Neuronal stem cell (in vitro differentiated cells): ENCODE measurements around the gene STX17.
A peak's percentile ranks its signal among the peaks of the same experiment; 100 is the strongest.

ENCODE experiments used
- DNase-seq: peaks from one replicate; pipeline ENCODE4 v3.0.0-alpha.2; 2013; ENCODE audit warnings: low spot score
- H2AFZ ChIP-seq: one replicate; pipeline ENCODE4 v1.6.1; 2013; ENCODE audit warnings: mild to moderate bottlenecking, low read length, inconsistent platforms
- H2AK5ac ChIP-seq: 2 replicates; pipeline ENCODE4 v1.6.1; 2013; ENCODE audit warnings: low read depth, mild to moderate bottlenecking, inconsistent platforms, low read length, moderate library complexity, mixed read lengths
- H2BK120ac ChIP-seq: 2 replicates; pipeline ENCODE4 v1.6.1; 2013; ENCODE audit warnings: low read depth, mild to moderate bottlenecking, inconsistent platforms, low read length, moderate library complexity, mixed read lengths
- H2BK12ac ChIP-seq: one replicate; pipeline ENCODE4 v1.6.1; 2013; ENCODE audit warnings: low read length, inconsistent platforms
- H2BK15ac ChIP-seq: 2 replicates; pipeline ENCODE4 v1.6.1; 2013; ENCODE audit warnings: mild to moderate bottlenecking, low read length, inconsistent platforms, mixed read lengths
- H2BK5ac ChIP-seq: one replicate; pipeline ENCODE4 v1.6.1; 2013; ENCODE audit warnings: inconsistent platforms, mild to moderate bottlenecking, low read length, moderate library complexity
- H3K14ac ChIP-seq: one replicate; pipeline ENCODE4 v1.6.1; 2013; ENCODE audit warnings: low read length, inconsistent platforms
- H3K18ac ChIP-seq: 2 replicates; pipeline ENCODE4 v1.6.1; 2013; ENCODE audit warnings: low read length, inconsistent platforms
- H3K23ac ChIP-seq: 2 replicates; pipeline ENCODE4 v1.6.1; 2013; ENCODE audit warnings: low read depth, mild to moderate bottlenecking, mixed read lengths, low read length, inconsistent platforms; ENCODE audit not compliant: poor library complexity
- H3K27ac ChIP-seq: replicated peaks from 3 replicates; pipeline ENCODE4 v1.5.1; 2013; ENCODE audit warnings: low read length, inconsistent platforms
- H3K27me3 ChIP-seq, 3 experiments: 2 replicates each; pipeline ENCODE4 v1.6.1; 2013; ENCODE audit warnings: low read length in 3 of 3, mild to moderate bottlenecking in 2 of 3, inconsistent platforms in 1 of 3, low read depth in 1 of 3, mixed read lengths in 1 of 3, moderate library complexity in 1 of 3; ENCODE audit not compliant: control insufficient read depth in 3 of 3, insufficient read depth in 3 of 3
- H3K36me3 ChIP-seq, 2 donors: replicated peaks in 1 of 2; 2 replicates each; pipeline ENCODE4 v1.6.1; 2013; ENCODE audit warnings: low read length in 2 of 2; ENCODE audit not compliant: control insufficient read depth in 2 of 2, insufficient read depth in 2 of 2
- H3K4ac ChIP-seq: 2 replicates; pipeline ENCODE4 v1.6.1; 2013; ENCODE audit warnings: inconsistent platforms, mild to moderate bottlenecking, low read length, moderate library complexity
- H3K4me1 ChIP-seq, 2 donors: 1 replicate in 1 of 2; 2 replicates in 1 of 2; pipeline ENCODE4 v1.6.1; 2013; ENCODE audit warnings: low read length in 2 of 2, low read depth in 1 of 2; ENCODE audit not compliant: control insufficient read depth in 2 of 2, insufficient read depth in 1 of 2
- H3K4me2 ChIP-seq: one replicate; pipeline ENCODE4 v1.6.1; 2013; ENCODE audit warnings: mild to moderate bottlenecking, low read length, inconsistent platforms; ENCODE audit not compliant: insufficient read depth, poor library complexity, severe bottlenecking
- H3K4me3 ChIP-seq, 2 donors: 2 replicates each; pipeline ENCODE4 v1.5.1; 2013; ENCODE audit warnings: low read length in 2 of 2, mild to moderate bottlenecking in 2 of 2, inconsistent platforms in 1 of 2, moderate library complexity in 1 of 2
- H3K79me1 ChIP-seq: one replicate; pipeline ENCODE4 v1.6.1; 2013; ENCODE audit warnings: low read depth, mild to moderate bottlenecking, inconsistent platforms, low read length, moderate library complexity
- H3K9ac ChIP-seq: one replicate; pipeline ENCODE4 v1.6.1; 2013; ENCODE audit warnings: mild to moderate bottlenecking, low read depth, low read length, inconsistent platforms; ENCODE audit not compliant: poor library complexity
- H3K9me3 ChIP-seq, 2 donors: replicated peaks in 1 of 2; 2 replicates each; pipeline versions ENCODE3 to v1.6.1; 2013; ENCODE audit warnings: low read length in 2 of 2, mild to moderate bottlenecking in 2 of 2, inconsistent platforms in 1 of 2, low read depth in 1 of 2, mixed read lengths in 1 of 2, moderate library complexity in 1 of 2; ENCODE audit not compliant: control insufficient read depth in 2 of 2, insufficient read depth in 1 of 2
- H4K8ac ChIP-seq: one replicate; pipeline ENCODE4 v1.6.1; 2013; ENCODE audit warnings: low read depth, mild to moderate bottlenecking, inconsistent platforms, low read length, moderate library complexity
- H4K91ac ChIP-seq: one replicate; pipeline ENCODE4 v1.6.1; 2013; ENCODE audit warnings: low read length, low read depth, mild to moderate bottlenecking, inconsistent platforms; ENCODE audit not compliant: poor library complexity
- WGBS, 2 donors: extraction: QIAGEN DNeasy Blood & Tissue Kit; methylation state at CpG; one replicate each; pipeline ENCODE4 v1.1.7; 2013; ENCODE audit warnings: missing lambda C conversion rate in 2 of 2, mixed read lengths in 1 of 2; ENCODE audit not compliant: insufficient read length in 2 of 2, insufficient replicate concordance in 1 of 2; ENCODE audit errors: extremely low coverage in 2 of 2; 5-methylcytosine and 5-hydroxymethylcytosine counted together

STX17 gene

DNA sequence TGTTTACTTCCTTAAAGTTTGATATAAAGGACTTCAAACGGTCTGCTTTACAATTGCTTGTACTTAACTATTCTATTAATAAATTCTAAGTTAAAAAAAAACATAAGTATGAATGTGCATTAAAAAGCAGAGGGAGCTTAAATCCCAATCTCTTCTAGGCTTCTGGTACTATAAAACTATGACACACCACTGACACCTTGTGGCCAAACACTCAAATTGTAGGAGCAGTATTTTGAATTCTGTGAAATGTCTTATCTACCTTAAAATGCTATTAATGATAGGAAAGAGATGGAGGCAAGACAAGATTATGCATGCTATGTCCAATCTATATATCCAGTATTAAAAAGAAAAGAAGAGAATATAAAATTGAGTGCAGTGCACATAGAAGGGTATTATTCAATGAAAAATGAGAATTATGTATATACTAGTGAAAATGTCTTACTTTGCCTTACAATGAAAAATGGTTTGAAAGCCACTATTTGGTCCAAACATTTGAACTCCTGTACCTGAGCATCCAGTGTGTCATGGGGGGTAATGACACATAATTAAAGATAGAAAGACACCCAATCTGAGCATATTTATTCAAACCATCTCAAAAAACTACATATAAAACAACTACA lies 104.7 kb downstream of the STX17 start:
- no peak overlapping the region for H3K18ac ChIP-seq
- no peak overlapping the region for H4K91ac ChIP-seq
- no peak overlapping the region for H4K8ac ChIP-seq
- H3K4me2 ChIP-seq: no peak overlapping the region
- peak; percentile 51 for DNase-seq
- no peaks in the 10 kb centered on the region for H3K79me1 ChIP-seq
- H3K9ac ChIP-seq: no peak overlapping the region
- no peak overlapping the region for H2AK5ac ChIP-seq
- no peak overlapping the region for H2BK12ac ChIP-seq
- no peak overlapping the region for H3K4me3 ChIP-seq
- no peak overlapping the region for H3K4ac ChIP-seq
- no peak overlapping the region for H2BK120ac ChIP-seq
- no peak overlapping the region for H2AFZ ChIP-seq
- H3K14ac ChIP-seq: no peak overlapping the region
- WGBS, 2 donors: no CpG with 5 or more reads among the region's 1 CpG
- H3K27ac ChIP-seq: no peak overlapping the region
- peaks cover 0 to 13% of the 10 kb centered on the region in 2 donors for H3K9me3 ChIP-seq
- peaks cover 0 to 31% of the 10 kb centered on the region in 2 donors for H3K36me3 ChIP-seq
- H2BK15ac ChIP-seq: no peak overlapping the region
- no peaks in the 10 kb centered on the region for H3K27me3 ChIP-seq
- H2BK5ac ChIP-seq: no peak overlapping the region
- H3K4me1 ChIP-seq: peaks cover 0 to 1% of the 10 kb centered on the region in 2 donors
- no peak overlapping the region for H3K23ac ChIP-seq

DNA sequence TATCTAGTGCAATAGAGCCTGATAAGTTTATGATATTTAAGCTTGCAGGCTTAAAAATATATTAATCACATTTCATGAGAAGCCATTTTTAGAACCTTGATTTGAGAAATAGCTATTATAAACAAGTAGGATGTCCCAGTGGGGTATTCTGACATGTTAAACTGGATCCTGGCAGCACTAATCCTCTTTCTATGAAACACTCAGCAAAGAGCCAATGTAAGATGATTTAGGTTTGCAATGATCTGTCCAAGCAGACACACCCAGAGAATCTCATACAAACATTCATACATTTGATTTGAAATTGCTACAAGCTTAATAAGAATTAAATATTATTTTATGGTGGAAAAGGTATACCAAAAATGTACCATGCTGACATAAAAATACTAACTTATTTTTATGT lies 105.8 kb downstream of the STX17 start:
- Histone ChIP-seq H2AFZ (no peak overlapping the region), H3K27ac (no peak overlapping the region), H3K9me3 (peaks cover 0 to 13% of the 10 kb centered on the region in 2 donors), H2BK15ac (no peak overlapping the region), H2BK5ac (no peak overlapping the region), H3K36me3 (peaks cover 0 to 29% of the 10 kb centered on the region in 2 donors), H2BK120ac (no peak overlapping the region), H2BK12ac (no peak overlapping the region), H3K4me1 (peaks cover 0 to 1% of the 10 kb centered on the region in 2 donors), H3K27me3 (no peaks in the 10 kb centered on the region), H3K4me2 (no peak overlapping the region), H3K9ac (no peak overlapping the region), H3K14ac (no peak overlapping the region), H3K4me3 (no peak overlapping the region), H4K8ac (no peak overlapping the region), H3K4ac (no peak overlapping the region), H4K91ac (no peak overlapping the region), H2AK5ac (no peak overlapping the region), H3K23ac (no peak overlapping the region), H3K18ac (no peak overlapping the region), H3K79me1 (no peaks in the 10 kb centered on the region)
- no peak for DNase-seq

- no peak overlapping the region for H2BK5ac ChIP-seq
- H3K27ac ChIP-seq: no peak overlapping the region
- no peak for DNase-seq
- no peak overlapping the region for H4K8ac ChIP-seq
- no peaks in the 10 kb centered on the region for H3K79me1 ChIP-seq
- no peak overlapping the region for H3K14ac ChIP-seq
- no peak overlapping the region for H2BK120ac ChIP-seq
- no peak overlapping the region for H3K4me3 ChIP-seq
- H2AFZ ChIP-seq: no peak overlapping the region
- H3K9ac ChIP-seq: no peak overlapping the region
- H3K23ac ChIP-seq: no peak overlapping the region
- H3K27me3 ChIP-seq: no peaks in the 10 kb centered on the region
- no peak overlapping the region for H3K4ac ChIP-seq
- no peak overlapping the region for H2BK12ac ChIP-seq
- no peaks in the 10 kb centered on the region for H3K4me1 ChIP-seq
- H2BK15ac ChIP-seq: no peak overlapping the region
- H2AK5ac ChIP-seq: no peak overlapping the region
- H3K36me3 ChIP-seq: peaks cover 0 to 40% of the 10 kb centered on the region in 2 donors
- H3K4me2 ChIP-seq: no peak overlapping the region
- no peak overlapping the region for H3K18ac ChIP-seq
- peaks cover 0 to 13% of the 10 kb centered on the region in 2 donors for H3K9me3 ChIP-seq
- no peak overlapping the region for H4K91ac ChIP-seq
- WGBS, 2 donors: no CpG with 5 or more reads among the region's 2 CpGs
These were observed 107.1 kb downstream of the STX17 start for GRCh38 chr9:100013573-100013972.

GRCh38 chr9:100014846-100015245 lies 108.4 kb downstream of the STX17 start:
- Histone ChIP-seq H3K4ac (no peak overlapping the region), H3K36me3 (peaks cover 0 to 46% of the 10 kb centered on the region in 2 donors), H2BK12ac (no peak overlapping the region), H3K79me1 (no peaks in the 10 kb centered on the region), H4K91ac (no peak overlapping the region), H2BK5ac (no peak overlapping the region), H3K23ac (no peak overlapping the region), H3K9me3 (peaks cover 0 to 13% of the 10 kb centered on the region in 2 donors), H3K18ac (no peak overlapping the region), H4K8ac (no peak overlapping the region), H2BK15ac (no peak overlapping the region), H3K14ac (no peak overlapping the region), H3K4me1 (no peaks in the 10 kb centered on the region), H3K4me3 (no peak overlapping the region), H3K4me2 (no peak overlapping the region), H3K27ac (no peak overlapping the region), H3K9ac (no peak overlapping the region), H2AK5ac (no peak overlapping the region), H2AFZ (no peak overlapping the region), H3K27me3 (no peaks in the 10 kb centered on the region), H2BK120ac (no peak overlapping the region)
- no peak for DNase-seq
